ENCODE data around the gene EMC7. TPM values are rescaled to one million over a fixed set of nuclear protein-coding genes. Genes with fewer than 3 reads are reported as not detected.
"Not testable (repeated sequence)": the region's sequence is repeated elsewhere in the genome, so short reads cannot be mapped to it uniquely, and the experiment has no call there.

EMC7 gene
- total and polyA plus RNA-seq, 8 donors = 25.8 to 48.4 (median 33.8) TPM

DNA sequence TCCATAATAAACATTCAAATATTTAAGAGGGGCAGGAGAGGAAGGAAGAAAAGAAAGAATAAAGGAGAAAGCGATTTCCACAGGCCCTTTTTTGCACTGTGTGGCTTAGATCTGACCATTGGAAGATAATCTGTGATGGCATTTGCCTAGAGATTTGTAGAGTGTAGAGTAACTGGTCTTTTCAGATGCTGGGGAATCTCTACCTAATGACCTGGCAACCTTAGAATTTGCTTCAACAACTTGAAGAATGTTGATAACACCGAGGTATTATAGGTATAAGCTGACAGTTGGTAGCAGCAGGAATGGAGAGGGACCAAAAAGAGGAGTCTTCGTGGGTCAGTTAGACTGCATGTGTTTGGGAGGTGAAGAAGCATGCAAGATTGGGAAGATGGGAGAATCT lies 41.7 kb downstream of the EMC7 start:
- intact Hi-C loops (cut with DNase I) = loop anchor here in 1 of 3 donors (5.0 kb wide), 1 partner anchor 147 kb away; no protein-coding TSS in a partner anchor
- Histone ChIP-seq H3K27ac (no peak overlapping the region), H3K4me3 (no peak overlapping the region), H3K9me3 (no peaks in the 10 kb centered on the region), H3K27me3 (no peaks in the 10 kb centered on the region), H3K36me3 (no peaks in the 10 kb centered on the region), H3K4me1 (no peaks in the 10 kb centered on the region)
- FAIRE-seq = no peak
- 33 to 41% methylated on average over 3 of the region's 3 CpGs for WGBS, 2 donors
- ATAC-seq = no peak
- no peak for DNase-seq
- no peak for TF ChIP-seq CTCF (IDR thresholded peaks at IDR 0.05)

DNA sequence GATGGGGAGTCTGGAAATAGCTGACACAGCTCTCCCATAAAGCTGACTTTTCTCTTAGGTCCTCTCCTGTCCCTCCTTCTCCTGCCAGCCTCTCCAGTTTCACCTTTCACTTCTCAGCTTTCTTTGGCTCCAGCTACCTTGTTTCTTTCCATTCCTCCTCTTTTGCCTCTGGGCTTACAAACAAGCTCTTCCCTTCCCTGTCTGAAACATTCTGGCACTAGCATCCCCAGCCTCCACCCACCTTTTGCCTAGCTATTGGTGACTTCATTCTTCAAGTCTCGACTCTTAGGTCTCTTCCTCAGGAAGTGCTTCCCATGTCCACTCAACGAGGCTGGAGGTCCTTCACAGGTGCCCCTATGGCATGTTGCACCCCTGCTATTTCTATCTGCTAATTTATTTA lies 42.2 kb downstream of the EMC7 start:
- 26 to 43% methylated on average over 2 of the region's 2 CpGs for WGBS, 2 donors
- no peaks in the 10 kb centered on the region for H3K36me3 ChIP-seq
- intact Hi-C loops (cut with DNase I) = no loop called here
- DNase-seq = no peak
- ATAC-seq = no peak
- FAIRE-seq = no peak
- H3K27me3 ChIP-seq = no peaks in the 10 kb centered on the region
- no peak overlapping the region for H3K27ac ChIP-seq
- H3K4me3 ChIP-seq = no peak overlapping the region
- TF ChIP-seq CTCF (IDR thresholded peaks at IDR 0.05) = no peak
- no peaks in the 10 kb centered on the region for H3K9me3 ChIP-seq
- H3K4me1 ChIP-seq = no peaks in the 10 kb centered on the region

GRCh38 chr15:34056911-34057310 lies 44.8 kb downstream of the EMC7 start:
- DNase-seq (no peak), ATAC-seq (no peak), FAIRE-seq (no peak)
- intact Hi-C loops (cut with DNase I) = no loop called here
- no peaks in the 10 kb centered on the region for H3K36me3 ChIP-seq
- no peaks in the 10 kb centered on the region for H3K27me3 ChIP-seq
- TF ChIP-seq CTCF (IDR thresholded peaks at IDR 0.05) = no peak
- 77 to 82% methylated on average over 5 of the region's 5 CpGs for WGBS, 2 donors
- no peak overlapping the region for H3K27ac ChIP-seq
- H3K9me3 ChIP-seq = no peaks in the 10 kb centered on the region
- no peak overlapping the region for H3K4me3 ChIP-seq
- no peaks in the 10 kb centered on the region for H3K4me1 ChIP-seq

GRCh38 chr15:34055868-34056595 lies 45.6 kb downstream of the EMC7 start:
- TF ChIP-seq CTCF (IDR thresholded peaks at IDR 0.05) = no peak
- no peaks in the 10 kb centered on the region for H3K9me3 ChIP-seq
- intact Hi-C loops (cut with DNase I) = no loop called here
- WGBS, 2 donors = 71 to 76% methylated on average over 3 of the region's 3 CpGs
- H3K4me3 ChIP-seq = no peak overlapping the region
- H3K27ac ChIP-seq = no peak overlapping the region
- H3K4me1 ChIP-seq = no peaks in the 10 kb centered on the region
- FAIRE-seq = no peak
- ATAC-seq = peak in 2 of 4 donors; percentile 42 to 45
- H3K27me3 ChIP-seq = no peaks in the 10 kb centered on the region
- DNase-seq = no peak
- no peaks in the 10 kb centered on the region for H3K36me3 ChIP-seq

DNA sequence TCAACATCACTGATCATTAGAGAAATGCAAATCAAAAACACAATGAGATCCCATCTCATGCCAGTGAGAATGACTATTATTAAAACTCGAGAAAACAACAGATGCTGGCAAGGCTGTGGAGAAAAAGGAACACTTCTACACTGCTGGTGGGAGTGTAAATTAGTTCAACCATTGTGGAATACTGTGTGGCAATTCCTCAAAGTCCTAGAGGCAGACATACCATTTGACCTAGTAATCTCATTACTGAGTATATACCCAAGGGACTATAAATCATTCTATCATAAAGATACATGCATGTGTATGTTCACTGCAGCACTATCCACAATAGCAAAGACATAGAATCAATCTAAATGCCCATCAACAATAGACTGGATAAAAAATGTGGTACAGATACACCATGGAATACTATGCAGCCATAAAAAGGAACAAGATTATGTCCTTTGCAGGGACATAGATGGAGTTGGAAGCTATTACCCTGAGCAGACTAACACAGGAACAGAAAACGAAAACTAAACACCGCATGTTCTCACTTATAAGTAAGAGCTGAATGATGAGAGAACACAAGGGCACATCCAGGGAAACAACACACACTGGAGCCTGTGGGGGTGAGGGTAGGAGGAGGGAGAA lies 47.5 kb downstream of the EMC7 start:
- no peaks in the 10 kb centered on the region for H3K36me3 ChIP-seq
- DNase-seq = no peak
- TF ChIP-seq CTCF (IDR thresholded peaks at IDR 0.05) = no peak
- H3K27me3 ChIP-seq = no peaks in the 10 kb centered on the region
- no peak for ATAC-seq
- intact Hi-C loops (cut with DNase I) = no loop called here
- no peak for FAIRE-seq
- WGBS, 2 donors = 81 to 88% methylated on average over 3 of the region's 3 CpGs
- H3K4me1 ChIP-seq = no peaks in the 10 kb centered on the region
- H3K27ac ChIP-seq = no peak overlapping the region
- no peak overlapping the region for H3K4me3 ChIP-seq
- no peaks in the 10 kb centered on the region for H3K9me3 ChIP-seq

DNA sequence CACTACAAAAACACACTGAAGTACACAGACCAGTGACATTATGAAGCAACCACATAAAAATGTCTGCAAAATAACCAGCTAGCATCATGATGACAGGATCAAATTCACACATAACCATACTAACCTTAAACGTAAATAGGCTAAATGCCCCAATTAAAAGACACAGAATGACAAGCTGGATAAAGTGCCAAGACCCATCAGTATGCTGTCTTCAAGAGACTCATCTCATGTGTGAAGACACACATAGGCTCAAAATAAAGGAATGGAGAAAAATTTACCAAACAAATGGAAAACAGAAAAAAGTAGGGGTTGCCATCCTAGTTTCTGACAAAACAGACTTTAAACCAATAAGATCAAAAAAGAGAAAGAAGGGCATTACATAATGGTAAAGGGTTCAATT lies 51.3 kb downstream of the EMC7 start:
- H3K4me3 ChIP-seq; H3K27me3 ChIP-seq; H3K9me3 ChIP-seq; intact Hi-C loops (cut with DNase I); H3K4me1 ChIP-seq; H3K36me3 ChIP-seq; DNase-seq; FAIRE-seq; ATAC-seq; H3K27ac ChIP-seq: not testable (repeated sequence)
- 61 to 67% methylated on average over 1 of the region's 1 CpG for WGBS, 2 donors

Data from pancreas (tissue), 10 donors.